Tibial nerve (tissue), 4 donors: ENCODE data around the gene PCBP3.

Experiments
- EP300 ChIP-seq, 2 donors: sonication (generic); formaldehyde crosslinking; IDR thresholded peaks; one replicate each; pipeline ENCODE4 v1.6.1; 2017; ENCODE audit warnings: antibody characterized with exemption in 2 of 2, mild to moderate bottlenecking in 1 of 2
- POLR2A ChIP-seq, 2 donors: fragments of 450-650 bp; IDR thresholded peaks; one replicate each; pipeline ENCODE4 v1.6.1; 2017; ENCODE audit warnings: antibody characterized with exemption in 2 of 2, mild to moderate bottlenecking in 2 of 2, moderate library complexity in 2 of 2
- TF ChIP-seq, protein P1 (sequence below), 5 experiments: fragments of 200-600 bp in 3 of 5; fragments of 450-650 bp in 2 of 5; sonication (generic) in 3 of 5; IDR thresholded peaks; one replicate each; pipeline ENCODE4 v1.5.1; 2016 to 2019; ENCODE audit warnings: antibody characterized with exemption in 5 of 5, mild to moderate bottlenecking in 3 of 5, moderate library complexity in 2 of 5

DNA sequence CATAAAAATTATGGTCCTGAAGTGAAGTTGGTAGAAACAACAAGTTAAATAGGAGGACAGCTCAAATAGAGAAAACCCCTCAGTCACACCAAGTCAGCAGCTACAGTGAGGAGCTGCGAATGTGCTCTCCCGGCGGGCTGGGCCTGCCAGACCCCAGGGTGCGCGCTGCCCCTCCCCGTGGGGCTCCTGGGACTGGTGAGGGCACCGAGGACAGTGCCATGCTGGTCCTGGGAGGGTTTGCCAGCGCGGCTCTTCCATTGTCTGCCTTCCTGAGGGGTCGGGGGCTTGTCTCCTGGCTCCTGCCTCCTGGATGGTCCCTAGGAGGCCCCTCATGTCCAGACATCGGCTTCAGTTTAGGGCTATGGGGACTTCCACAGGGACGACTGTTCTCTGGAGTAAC lies 121.8 kb downstream of the PCBP3 start:
- TF ChIP-seq, protein P1, sequence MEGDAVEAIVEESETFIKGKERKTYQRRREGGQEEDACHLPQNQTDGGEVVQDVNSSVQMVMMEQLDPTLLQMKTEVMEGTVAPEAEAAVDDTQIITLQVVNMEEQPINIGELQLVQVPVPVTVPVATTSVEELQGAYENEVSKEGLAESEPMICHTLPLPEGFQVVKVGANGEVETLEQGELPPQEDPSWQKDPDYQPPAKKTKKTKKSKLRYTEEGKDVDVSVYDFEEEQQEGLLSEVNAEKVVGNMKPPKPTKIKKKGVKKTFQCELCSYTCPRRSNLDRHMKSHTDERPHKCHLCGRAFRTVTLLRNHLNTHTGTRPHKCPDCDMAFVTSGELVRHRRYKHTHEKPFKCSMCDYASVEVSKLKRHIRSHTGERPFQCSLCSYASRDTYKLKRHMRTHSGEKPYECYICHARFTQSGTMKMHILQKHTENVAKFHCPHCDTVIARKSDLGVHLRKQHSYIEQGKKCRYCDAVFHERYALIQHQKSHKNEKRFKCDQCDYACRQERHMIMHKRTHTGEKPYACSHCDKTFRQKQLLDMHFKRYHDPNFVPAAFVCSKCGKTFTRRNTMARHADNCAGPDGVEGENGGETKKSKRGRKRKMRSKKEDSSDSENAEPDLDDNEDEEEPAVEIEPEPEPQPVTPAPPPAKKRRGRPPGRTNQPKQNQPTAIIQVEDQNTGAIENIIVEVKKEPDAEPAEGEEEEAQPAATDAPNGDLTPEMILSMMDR (IDR thresholded peaks at IDR 0.05) = no peak
- TF ChIP-seq POLR2A (IDR thresholded peaks at IDR 0.05) (no peak), EP300 (IDR thresholded peaks at IDR 0.05) (no peak)
